Glomerular visceral epithelial cell (primary cell): Measurements from ENCODE around the gene GZMA.
"Not testable (repeated sequence)": the region's sequence is repeated elsewhere in the genome, so short reads cannot be mapped to it uniquely, and the experiment has no call there.

Experiments
- DNase-seq: peaks from one replicate; pipeline ENCODE4 v3.0.0-alpha.2; 2016; ENCODE audit errors: extremely low spot score

Gene GZMA

GRCh38 chr5:55102348-55102747 is at the start of gene GZMA:
TSS of gene GZMA (plus strand) at chr5:55102646. CDS start at chr5:55102683, 37 bp downstream.
- no peak for DNase-seq

GRCh38 chr5:55055183-55055582 is 47.3 kb upstream of the GZMA start:
- DNase-seq: no peak

GRCh38 chr5:55062039-55062779 is 40.2 kb upstream of the GZMA start:
- DNase-seq: no peak

GRCh38 chr5:55063220-55063863 is 39.1 kb upstream of the GZMA start:
- no peak for DNase-seq

GRCh38 chr5:55063899-55064298 is 38.5 kb upstream of the GZMA start:
- no peak for DNase-seq

- DNase-seq: no peak
These were observed 37.9 kb upstream of the GZMA start for GRCh38 chr5:55064523-55064922.

GRCh38 chr5:55066277-55066676 is 36.2 kb upstream of the GZMA start:
- no peak for DNase-seq

- DNase-seq: no peak
These were observed 31.5 kb upstream of the GZMA start for GRCh38 chr5:55070968-55071367.

GRCh38 chr5:55071413-55071812 is 31.0 kb upstream of the GZMA start:
- no peak for DNase-seq

- DNase-seq: no peak
These were observed 29.8 kb upstream of the GZMA start for GRCh38 chr5:55072666-55073065.

- no peak for DNase-seq
These were observed 29.2 kb upstream of the GZMA start for GRCh38 chr5:55073211-55073610.

GRCh38 chr5:55081541-55081940 is 20.9 kb upstream of the GZMA start:
- no peak for DNase-seq

- not testable (repeated sequence) for DNase-seq
These were observed 13.1 kb upstream of the GZMA start for GRCh38 chr5:55089301-55089700.

- DNase-seq: not testable (repeated sequence)
These were observed 11.4 kb upstream of the GZMA start for GRCh38 chr5:55091011-55091410.

- DNase-seq: no peak
These were observed 6.3 kb upstream of the GZMA start for GRCh38 chr5:55096182-55096581.

- DNase-seq: no peak
These were observed 5.6 kb upstream of the GZMA start for GRCh38 chr5:55096861-55097260.

- not testable (repeated sequence) for DNase-seq
These were observed 1.3 kb upstream of the GZMA start for GRCh38 chr5:55101148-55101547.

GRCh38 chr5:55101556-55102276 is 730 bp upstream of the GZMA start:
- DNase-seq: no peak

GRCh38 chr5:55104036-55104772 is 1.8 kb downstream of the GZMA start:
- DNase-seq: no peak

GRCh38 chr5:55104946-55105701 is 2.7 kb downstream of the GZMA start:
- DNase-seq: no peak

- not testable (repeated sequence) for DNase-seq
These were observed 3.5 kb downstream of the GZMA start for GRCh38 chr5:55105976-55106375.
